ENCODE results near the gene DESI1.

DNA sequence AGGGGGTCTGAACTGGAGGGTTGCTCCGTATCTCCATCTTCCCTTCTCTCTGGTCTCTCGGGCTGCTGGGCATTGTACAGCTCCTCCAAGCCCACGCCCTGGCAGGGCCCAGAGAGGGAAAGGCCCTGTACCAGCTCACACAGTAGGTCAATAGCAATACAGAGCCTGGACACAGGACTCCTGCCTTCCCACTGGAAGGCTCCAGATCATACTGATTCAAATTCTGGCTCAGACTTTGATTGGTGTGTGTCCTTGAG lies 53.4 kb downstream of the DESI1 start:
- TF ChIP-seq, protein P1, sequence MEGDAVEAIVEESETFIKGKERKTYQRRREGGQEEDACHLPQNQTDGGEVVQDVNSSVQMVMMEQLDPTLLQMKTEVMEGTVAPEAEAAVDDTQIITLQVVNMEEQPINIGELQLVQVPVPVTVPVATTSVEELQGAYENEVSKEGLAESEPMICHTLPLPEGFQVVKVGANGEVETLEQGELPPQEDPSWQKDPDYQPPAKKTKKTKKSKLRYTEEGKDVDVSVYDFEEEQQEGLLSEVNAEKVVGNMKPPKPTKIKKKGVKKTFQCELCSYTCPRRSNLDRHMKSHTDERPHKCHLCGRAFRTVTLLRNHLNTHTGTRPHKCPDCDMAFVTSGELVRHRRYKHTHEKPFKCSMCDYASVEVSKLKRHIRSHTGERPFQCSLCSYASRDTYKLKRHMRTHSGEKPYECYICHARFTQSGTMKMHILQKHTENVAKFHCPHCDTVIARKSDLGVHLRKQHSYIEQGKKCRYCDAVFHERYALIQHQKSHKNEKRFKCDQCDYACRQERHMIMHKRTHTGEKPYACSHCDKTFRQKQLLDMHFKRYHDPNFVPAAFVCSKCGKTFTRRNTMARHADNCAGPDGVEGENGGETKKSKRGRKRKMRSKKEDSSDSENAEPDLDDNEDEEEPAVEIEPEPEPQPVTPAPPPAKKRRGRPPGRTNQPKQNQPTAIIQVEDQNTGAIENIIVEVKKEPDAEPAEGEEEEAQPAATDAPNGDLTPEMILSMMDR (IDR thresholded peaks at IDR 0.05) = no peak
- TF ChIP-seq POLR2A (IDR thresholded peaks at IDR 0.05) = no peak
